Iris pigment epithelial cell (primary cell): ENCODE measurements around the gene PRKD3.

Experiments used
- DNase-seq: peaks from one replicate; pipeline ENCODE4 v3.0.0-alpha.2; 2011; ENCODE audit warnings: low read depth

The PRKD3 gene

GRCh38 chr2:37343537-37344434, 19.2 kb upstream of the PRKD3 start:
- peak; percentile 58 for DNase-seq

GRCh38 chr2:37342591-37343220, 18.1 kb upstream of the PRKD3 start:
- no peak for DNase-seq

DNA sequence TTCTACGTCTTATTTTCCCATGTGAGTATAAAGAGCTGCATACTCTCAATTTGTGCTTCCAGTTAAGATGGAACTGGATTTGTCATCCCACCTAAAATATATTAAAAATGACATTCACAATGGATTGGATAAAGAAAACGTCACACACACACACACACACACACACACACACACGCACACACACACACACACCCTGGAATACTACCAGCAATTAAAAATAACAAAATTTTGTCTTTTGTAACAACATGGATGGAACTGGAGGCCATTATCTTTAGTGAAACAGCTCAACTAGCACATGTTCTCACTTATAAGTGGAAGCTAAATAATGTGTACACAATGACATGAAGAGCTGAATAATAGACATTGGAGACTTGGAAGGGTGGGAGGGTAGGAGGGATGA, 16.0 kb upstream of the PRKD3 start:
- DNase-seq, result no peak

- no peak for DNase-seq
Measured at GRCh38 chr2:37338933-37339332, 14.3 kb upstream of the PRKD3 start.

DNA sequence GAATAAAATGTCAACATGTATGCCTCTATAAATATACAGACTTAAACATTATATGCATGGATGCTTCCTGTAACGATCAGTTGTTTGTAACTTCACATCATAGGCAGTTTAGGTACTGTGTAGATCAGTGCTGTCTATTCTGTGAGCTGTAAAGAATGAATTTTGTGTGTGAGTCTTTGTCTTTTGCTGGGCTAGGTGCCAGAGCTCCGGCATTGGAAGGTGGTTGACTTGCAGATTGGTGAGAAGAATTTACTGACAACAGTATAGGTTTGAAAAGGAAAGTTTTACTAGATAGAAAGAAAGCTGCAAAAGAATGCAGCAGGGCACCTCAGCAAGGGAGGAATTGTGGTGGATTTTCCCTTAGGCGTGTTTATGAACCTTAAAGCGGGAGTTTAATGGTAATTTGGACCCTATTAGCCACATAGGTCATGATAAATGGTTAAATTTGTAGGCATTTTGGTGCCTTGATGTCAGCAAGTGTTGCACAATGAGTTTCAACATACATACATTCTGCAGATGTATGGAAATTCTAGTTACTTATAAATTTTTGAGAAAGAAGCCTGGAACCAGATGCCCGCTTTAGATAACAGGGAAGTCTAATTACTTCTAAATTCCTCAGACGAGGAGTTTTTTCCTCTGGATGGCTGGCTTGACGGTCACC, 13.1 kb upstream of the PRKD3 start:
- DNase-seq, result no peak

DNA sequence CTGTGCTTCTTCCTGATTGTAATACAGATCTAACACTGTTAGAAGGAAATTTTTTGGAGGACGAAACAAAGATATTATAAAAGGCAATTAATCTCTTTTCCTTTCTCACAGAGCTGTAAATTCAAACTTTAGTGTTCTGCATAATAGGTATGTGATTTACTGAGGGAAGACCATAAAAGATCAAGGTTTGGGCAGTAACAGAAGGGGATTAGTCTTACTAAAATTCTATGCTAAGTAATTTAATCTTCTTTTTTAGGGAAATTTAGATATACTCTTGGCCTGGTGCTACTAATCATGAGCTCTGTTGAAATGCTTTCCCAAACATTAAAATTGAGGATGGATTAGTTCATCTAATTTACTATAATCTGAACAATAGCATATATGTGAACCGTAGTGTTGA, 11.0 kb upstream of the PRKD3 start:
- DNase-seq, result no peak

DNA sequence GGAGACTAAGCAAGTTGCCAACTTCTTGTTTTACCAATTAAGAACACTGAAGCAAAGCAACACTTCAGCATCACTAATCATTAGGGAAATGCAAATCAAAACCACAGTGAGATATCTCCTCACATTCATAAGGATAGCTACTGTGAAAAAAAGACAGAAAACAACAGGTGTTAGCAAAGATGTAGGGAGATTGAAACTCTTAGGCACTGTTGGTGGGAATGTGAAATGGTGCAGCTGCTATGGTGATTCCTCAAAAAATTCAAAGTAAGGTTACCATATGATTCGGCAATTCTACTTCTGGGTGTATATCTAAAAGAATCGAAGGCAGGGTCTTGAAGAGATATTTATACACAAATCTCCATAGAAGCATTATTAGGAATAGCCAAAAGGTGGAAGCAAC, 8.6 kb upstream of the PRKD3 start:
- DNase-seq, result no peak

DNA sequence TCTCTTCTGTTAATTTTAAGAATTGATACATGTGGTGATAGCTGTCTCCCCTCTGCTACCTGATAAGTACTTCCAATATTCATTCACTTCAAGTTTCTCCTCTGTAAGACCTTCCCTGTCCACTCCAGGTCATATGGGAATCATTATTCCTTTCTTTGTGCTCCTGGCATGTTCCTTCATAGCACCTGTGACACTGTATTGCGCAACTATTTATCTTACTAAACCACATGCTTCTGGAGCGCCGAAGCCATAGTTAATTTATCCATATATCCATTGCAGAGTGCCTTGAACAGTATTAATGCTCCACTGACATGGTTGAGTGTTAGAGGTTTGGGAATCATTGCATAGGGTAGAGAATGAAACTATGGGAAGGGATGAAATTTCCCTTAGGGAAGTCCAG, 7.9 kb upstream of the PRKD3 start:
- no peak for DNase-seq

- no peak for DNase-seq
Measured at GRCh38 chr2:37330681-37331080, 6.0 kb upstream of the PRKD3 start.

DNA sequence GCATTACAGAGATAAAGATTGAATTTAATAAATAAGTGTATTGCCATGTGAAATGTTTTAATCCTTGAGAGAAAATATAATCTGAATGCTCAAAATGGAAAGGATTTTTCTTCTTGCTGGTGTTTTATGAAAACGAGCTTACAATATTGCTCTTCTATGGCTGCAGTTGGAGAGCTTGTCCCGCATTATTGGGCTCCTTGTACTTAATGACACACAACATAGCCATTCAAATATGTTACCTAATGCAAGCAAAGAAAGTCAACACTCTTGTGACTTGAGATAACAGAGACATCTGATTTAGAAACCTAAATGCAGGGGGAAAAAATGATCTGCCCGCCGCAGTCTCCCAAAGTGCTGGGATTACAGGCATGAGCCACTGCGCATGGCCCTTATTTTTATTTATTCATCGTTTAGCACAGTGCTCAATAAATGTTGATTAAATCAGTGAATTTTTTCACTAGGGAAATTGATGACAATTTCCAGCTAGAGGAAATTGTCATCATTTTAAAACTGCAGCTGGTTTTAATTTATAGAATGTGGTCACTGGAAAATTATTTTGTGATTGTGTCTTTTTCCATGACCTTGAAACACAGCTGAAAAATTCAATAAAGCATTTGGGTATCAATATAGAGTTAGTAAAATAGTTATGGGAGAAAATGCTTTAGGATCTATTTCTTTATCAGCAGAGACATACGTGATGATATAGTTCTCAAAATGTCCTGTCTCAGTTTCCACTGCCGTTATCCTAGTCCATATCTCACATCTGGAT, 2.4 kb upstream of the PRKD3 start:
- DNase-seq, result no peak

DNA sequence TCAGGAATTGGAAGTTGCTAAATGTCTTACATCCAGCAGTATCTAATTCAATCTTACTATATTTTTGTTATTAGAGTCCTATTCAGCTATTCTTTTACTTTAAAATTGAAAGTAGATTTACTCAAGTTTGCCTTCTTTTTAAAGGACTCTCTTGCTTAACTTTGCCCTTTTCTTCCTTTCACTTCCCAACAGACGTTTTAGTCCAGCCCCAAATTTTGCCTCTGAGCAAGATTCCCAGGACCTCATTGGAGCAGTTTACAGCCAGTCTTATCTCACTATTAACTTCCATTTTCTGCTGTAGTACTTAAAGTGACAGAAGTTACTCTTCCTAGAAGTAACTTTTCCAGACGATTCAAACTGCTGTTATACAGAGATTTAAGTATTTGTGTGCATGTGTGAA, 1.7 kb upstream of the PRKD3 start:
- DNase-seq, result peak; percentile 90

DNA sequence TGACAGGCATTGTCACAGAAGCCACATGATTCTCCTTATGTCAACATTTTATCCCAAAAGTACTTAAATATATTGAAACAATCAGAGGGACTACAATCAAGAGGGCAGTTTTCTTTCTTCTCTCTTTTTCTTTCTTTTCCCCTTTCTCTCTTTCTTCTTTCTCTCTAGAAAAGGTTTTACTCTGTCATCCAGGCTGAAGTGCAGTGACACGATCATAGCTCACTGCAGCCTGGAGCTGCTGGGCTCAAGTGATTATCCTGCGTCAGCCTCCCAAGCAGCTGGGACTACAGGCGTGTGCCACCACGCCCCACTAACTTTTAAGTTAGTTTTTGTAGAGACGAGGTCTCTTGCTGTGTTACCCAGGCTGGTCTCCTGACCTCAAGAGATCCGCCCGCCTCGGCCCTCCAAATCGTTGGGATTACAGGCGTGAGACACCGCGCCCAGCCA, 1.0 kb upstream of the PRKD3 start:
- no peak for DNase-seq

GRCh38 chr2:37324536-37324785, 172 bp downstream of the PRKD3 start:
- peak; percentile 63 for DNase-seq

DNA sequence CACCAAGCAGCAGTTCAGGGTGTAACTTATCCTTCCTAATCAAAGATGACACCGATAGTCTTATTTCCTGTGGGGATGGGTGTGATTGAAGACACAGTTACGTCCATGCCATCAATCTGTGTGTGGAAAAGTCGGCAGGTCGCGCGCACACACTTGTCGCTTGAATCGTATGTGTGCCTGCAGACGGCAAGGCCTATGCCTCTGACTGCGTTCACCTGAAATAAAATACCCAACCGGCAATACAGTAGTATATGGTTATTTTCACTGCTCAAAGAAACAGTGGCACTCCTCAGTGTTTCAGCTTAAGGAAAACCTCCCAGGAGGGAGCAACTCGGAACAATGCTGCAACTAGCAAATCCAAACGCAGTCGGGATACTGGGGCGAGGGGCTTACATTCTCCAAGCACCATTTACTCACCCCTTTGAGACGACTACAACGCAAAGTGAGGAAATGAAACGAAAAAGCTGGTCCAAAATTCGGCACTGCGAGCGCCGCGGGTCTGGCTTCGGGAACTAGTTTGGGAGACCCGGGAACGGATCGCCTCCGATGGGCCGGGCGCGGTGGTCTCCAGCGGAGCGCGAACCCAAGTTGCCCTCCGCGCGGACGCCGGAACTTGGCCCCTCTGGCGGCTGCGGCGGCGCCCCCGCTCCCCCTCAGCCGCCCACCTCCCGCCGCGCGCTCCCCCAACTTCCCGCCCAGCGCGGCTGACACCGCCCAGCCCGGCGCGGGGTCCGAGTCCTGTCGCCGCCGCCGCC, 675 bp downstream of the PRKD3 start:
- DNase-seq, result peak; percentile 45

GRCh38 chr2:37323176-37323780, 1.4 kb downstream of the PRKD3 start:
- no peak for DNase-seq

DNA sequence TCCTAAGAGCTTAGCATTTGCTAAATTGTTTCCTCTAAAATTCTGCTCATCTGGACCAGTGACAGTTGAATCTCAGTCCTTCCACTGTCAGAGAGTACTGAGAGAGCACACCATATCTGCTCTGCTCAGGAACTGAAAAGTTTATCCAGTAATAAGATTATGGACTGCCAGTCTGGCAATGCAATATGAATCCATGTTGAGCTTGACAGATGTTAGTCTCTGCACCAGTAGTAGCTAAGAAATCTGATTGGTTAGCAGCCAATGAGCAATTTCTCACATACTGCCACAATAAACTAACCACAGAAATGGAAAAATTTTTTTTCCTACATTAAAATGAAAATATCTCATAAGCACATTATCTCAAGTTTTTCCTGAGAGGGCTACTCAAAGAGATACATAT, 2.3 kb downstream of the PRKD3 start:
- peak; percentile 79 for DNase-seq

DNA sequence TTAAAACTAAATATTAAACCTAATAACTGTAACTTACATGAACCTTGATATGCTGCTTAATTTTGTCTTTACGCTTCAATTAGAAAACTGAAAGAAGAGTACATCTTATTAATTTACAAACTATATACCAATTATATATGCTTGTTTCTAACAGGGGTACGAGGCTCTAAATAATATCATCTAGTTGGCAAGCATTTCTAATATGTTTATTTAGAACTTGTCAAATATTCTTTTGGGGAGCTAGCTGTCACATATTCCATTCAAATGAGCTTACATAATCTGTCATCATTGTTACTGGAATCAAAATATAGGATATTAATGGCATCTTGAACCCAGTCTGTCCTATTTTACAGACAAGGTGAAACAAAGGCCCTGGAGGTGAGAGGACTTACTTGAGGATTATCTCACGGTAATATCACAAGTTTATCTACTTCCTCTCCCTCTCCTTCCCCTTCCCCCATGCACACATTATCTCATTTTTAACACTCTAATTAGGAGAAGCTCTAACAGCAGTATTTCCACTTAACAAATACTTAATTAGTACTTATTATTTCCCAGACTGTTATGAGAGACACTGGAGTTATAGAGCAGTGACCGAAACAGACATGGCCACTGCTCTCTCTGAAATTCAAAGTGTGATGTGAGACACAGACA, 3.5 kb downstream of the PRKD3 start:
- DNase-seq, result no peak

- DNase-seq, result no peak
Measured at GRCh38 chr2:37319754-37320609, 4.7 kb downstream of the PRKD3 start.

DNA sequence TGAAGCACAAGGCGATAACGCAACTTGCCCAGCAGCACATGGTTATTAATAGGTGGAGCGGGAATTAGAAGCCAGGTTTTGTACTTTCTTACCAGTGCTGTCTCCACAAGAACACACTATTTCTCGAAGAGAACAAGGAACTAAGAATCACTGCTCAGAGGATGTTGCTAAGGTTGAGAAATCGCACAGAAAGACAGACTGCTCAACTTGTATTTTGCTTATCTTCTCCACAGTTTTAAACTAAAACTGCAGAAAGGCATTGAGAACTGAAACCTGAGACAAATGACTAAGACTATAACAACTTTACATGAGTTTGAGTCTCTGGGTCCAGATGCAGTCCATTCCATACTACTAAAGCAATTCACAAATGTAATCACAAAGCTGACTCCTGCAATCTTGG, 6.2 kb downstream of the PRKD3 start:
- peak; percentile 90 for DNase-seq

GRCh38 chr2:37317746-37318145, 6.9 kb downstream of the PRKD3 start:
- DNase-seq, result no peak
